ENCODE measurements around the gene KIF26A. TPM values are rescaled to one million over a fixed set of nuclear protein-coding genes. Genes with fewer than 3 reads are reported as not detected.
A peak's percentile ranks its signal among the peaks of the same experiment; 100 is the strongest.
"Not testable (repeated sequence)": the region's sequence is repeated elsewhere in the genome, so short reads cannot be mapped to it uniquely, and the experiment has no call there.

Gene KIF26A
- total RNA-seq, 1 donor from 2014 or later = 0.26 TPM

DNA sequence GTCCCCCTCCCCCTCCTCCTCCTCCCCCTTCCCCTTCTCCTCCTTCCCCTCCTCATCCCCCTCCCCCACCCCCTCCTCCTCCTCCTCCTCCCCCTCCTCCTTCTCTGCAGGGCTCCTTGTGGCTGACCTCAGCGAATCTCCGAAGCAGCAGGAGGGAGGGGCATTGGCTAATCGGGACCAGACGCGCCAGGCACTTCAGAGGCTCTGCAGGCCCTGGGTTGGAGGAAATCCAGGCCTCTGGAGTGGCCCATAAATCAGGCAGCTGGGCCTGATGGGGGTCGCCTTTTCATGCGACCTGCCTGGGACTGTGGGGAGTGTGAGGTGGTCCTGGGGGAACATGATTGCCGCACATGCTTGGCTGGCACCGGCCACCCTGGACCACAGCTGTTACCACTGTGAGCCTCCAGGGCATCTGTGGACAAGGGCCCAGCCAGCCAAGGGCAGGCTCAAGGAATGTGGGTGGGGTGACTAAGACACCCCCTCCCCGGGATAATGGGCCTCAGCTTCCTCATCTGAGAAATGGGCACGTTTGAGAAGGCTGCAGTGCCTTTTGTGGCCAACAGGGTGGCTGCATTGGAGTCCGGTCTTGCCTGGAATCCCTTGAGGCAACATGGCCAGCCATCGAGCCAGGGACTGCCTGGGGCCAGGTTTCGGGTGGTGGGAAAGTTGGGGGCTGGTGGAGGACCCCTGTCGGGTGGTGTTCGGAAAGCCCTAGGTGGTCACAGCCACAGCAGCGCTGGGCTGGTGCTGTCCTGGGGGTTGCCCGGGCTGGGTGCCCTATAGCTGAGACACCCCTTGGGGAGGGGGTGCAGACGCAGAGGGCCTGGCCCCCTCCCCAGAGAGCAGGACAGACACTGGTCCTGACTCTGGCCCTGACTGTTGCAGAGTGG lies 12.0 kb downstream of the KIF26A start:
- Histone ChIP-seq H3K4me3 (ENCODE audit: low read depth, low read length) (no peak overlapping the region), H3K27me3 (ENCODE audit: control insufficient read depth, insufficient read depth, low read length) (no peaks in the 10 kb centered on the region), H3K36me3 (ENCODE audit: control insufficient read depth, insufficient read depth, low read length) (no peaks in the 10 kb centered on the region)
- DNase-seq (ENCODE audit: low read depth) (no peak), FAIRE-seq (no peak)
- TF ChIP-seq, protein P1, sequence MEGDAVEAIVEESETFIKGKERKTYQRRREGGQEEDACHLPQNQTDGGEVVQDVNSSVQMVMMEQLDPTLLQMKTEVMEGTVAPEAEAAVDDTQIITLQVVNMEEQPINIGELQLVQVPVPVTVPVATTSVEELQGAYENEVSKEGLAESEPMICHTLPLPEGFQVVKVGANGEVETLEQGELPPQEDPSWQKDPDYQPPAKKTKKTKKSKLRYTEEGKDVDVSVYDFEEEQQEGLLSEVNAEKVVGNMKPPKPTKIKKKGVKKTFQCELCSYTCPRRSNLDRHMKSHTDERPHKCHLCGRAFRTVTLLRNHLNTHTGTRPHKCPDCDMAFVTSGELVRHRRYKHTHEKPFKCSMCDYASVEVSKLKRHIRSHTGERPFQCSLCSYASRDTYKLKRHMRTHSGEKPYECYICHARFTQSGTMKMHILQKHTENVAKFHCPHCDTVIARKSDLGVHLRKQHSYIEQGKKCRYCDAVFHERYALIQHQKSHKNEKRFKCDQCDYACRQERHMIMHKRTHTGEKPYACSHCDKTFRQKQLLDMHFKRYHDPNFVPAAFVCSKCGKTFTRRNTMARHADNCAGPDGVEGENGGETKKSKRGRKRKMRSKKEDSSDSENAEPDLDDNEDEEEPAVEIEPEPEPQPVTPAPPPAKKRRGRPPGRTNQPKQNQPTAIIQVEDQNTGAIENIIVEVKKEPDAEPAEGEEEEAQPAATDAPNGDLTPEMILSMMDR (IDR thresholded peaks at IDR 0.05; ENCODE audit: insufficient read depth, low read length, severe bottlenecking) = peak; percentile 7

DNA sequence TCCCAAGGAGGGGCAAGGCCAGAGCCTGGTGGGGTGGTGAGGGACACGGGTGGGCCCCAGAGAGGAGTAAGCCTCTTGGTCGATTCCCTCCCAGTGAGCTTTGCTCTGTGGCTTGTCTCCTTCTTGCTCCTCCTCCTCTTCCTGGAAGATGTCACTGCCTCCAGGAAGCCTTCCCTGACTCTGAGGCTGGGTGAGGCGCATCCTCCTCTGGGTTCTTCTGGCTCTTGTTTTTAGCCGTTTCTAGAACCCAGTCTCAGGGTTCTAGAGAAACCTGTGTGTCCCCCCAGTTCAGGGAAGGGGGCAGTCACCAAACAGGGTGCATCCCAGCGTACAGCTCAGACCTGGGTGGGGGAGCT lies 12.6 kb downstream of the KIF26A start:
- no peak overlapping the region for H3K4me3 ChIP-seq (ENCODE audit: low read depth, low read length)
- FAIRE-seq (no peak), DNase-seq (ENCODE audit: low read depth) (no peak)
- H3K27me3 ChIP-seq (ENCODE audit: control insufficient read depth, insufficient read depth, low read length) = no peaks in the 10 kb centered on the region
- TF ChIP-seq, protein P1 (IDR thresholded peaks at IDR 0.05; ENCODE audit: insufficient read depth, low read length, severe bottlenecking) = no peak
- H3K36me3 ChIP-seq (ENCODE audit: control insufficient read depth, insufficient read depth, low read length) = no peaks in the 10 kb centered on the region

DNA sequence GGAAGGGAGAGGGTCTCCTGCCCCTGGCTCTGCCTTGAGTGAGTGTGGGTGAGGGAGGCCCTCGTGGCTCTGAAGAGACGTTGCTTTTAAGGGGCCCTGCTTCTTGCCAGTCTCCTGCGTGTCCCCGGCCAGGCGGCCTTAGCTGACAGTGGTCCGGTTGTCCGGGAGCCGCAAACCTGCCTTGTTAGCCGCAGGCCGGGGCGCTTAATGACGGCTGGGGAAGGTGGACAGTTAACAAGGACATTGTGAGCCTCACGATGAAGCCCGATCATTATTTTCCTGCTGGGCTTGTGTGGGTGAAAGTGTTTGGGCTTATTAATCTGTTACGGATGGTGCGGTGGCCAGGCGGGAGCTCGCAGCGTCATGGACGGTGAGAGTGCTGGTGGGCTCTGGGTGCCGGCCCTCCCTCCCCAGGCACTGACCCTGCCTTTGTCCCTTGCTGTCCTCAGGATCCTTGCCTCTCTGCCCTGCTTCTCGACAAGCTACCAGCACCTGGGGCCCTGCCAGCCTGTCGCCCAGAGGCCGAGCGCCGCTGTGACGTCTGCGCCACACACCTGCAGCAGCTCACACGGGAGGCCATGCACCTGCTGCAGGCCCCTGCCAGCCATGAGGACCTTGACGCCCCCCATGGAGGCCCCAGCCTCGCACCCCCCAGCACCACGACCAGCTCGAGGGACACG lies 13.3 kb downstream of the KIF26A start:
- DNase-seq (ENCODE audit: low read depth) = no peak
- no peak for FAIRE-seq
- TF ChIP-seq, protein P1 (IDR thresholded peaks at IDR 0.05; ENCODE audit: insufficient read depth, low read length, severe bottlenecking) = no peak
- Histone ChIP-seq H3K27me3 (ENCODE audit: control insufficient read depth, insufficient read depth, low read length) (no peaks in the 10 kb centered on the region), H3K4me3 (ENCODE audit: low read depth, low read length) (no peak overlapping the region), H3K36me3 (ENCODE audit: control insufficient read depth, insufficient read depth, low read length) (no peaks in the 10 kb centered on the region)

DNA sequence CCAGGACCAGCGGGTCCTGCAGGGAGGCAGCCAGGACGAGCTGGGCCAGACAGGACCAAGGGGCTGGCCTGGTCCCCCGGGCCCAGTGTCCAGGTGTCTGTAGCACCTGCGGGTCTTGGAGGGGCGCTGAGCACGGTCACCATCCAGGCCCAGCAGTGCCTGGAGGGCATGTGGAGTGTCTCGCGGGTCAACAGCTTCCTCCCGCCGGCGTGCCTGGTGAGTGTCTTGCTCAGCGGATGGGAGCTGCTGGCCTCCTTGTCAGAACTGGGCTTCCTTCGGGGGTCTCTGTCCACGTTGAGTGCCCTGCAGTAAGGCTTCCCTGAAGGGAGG lies 13.8 kb downstream of the KIF26A start:
- FAIRE-seq = no peak
- no peak for DNase-seq (ENCODE audit: low read depth)
- Histone ChIP-seq H3K27me3 (ENCODE audit: control insufficient read depth, insufficient read depth, low read length) (no peaks in the 10 kb centered on the region), H3K4me3 (ENCODE audit: low read depth, low read length) (no peak overlapping the region), H3K36me3 (ENCODE audit: control insufficient read depth, insufficient read depth, low read length) (no peaks in the 10 kb centered on the region)
- TF ChIP-seq, protein P1 (IDR thresholded peaks at IDR 0.05; ENCODE audit: insufficient read depth, low read length, severe bottlenecking) = no peak

DNA sequence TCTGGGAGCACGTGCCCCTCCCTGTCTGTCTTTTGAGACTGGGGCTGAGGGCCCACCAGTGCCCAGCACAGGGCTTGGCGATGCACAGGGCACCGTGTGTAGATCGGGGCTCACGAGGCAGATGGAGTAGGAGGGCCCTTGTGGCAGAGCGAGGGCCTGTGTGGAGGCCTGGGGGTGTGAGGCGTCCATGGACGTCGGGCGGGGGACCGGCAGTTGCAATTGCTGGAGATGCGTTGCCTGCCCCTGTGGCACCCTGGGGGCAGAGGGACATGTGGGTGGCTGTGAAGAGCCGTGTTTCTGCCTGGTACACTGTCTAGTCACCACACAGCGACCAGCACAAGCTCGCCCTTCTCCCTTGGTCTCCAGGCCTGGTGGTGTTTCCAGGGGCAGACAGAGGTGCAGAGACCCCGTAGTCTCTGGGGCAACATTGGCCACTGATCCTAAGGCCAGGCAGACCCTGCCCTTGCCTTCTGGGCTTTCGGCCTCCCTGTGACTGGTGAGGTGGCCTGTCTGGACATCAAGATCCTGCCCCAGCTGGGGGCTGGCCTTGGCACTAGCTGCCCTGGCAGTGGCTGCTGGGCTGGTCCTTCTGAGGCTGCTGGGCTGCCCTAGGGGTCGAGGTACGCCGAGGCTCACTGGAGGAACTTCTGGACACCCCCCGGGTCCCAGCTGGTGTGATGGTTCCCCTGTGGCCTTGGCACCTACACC lies 14.5 kb downstream of the KIF26A start:
- DNase-seq (ENCODE audit: low read depth) = no peak
- H3K36me3 ChIP-seq (ENCODE audit: control insufficient read depth, insufficient read depth, low read length) = no peaks in the 10 kb centered on the region
- H3K4me3 ChIP-seq (ENCODE audit: low read depth, low read length) = no peak overlapping the region
- TF ChIP-seq, protein P1 (IDR thresholded peaks at IDR 0.05; ENCODE audit: insufficient read depth, low read length, severe bottlenecking) = no peak
- no peaks in the 10 kb centered on the region for H3K27me3 ChIP-seq (ENCODE audit: control insufficient read depth, insufficient read depth, low read length)
- no peak for FAIRE-seq

DNA sequence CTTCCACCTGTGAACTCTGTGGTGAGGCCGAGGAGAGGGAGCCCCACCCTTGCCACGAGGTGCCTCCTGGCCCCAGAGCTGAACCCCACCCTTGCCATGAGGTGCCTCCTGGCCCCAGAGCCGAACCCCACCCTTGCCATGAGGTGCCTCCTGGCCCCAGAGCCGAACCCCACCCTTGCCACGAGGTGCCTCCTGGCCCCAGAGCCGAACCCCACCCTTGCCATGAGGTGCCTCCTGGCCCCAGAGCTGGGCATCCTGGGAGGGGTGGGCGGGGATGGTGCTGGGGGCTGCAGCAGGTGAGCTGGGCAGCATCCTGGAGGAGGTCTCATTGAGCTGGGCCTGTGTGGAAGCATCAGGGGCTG lies 15.0 kb downstream of the KIF26A start:
- FAIRE-seq; H3K36me3 ChIP-seq (ENCODE audit: control insufficient read depth, insufficient read depth, low read length); DNase-seq (ENCODE audit: low read depth); H3K27me3 ChIP-seq (ENCODE audit: control insufficient read depth, insufficient read depth, low read length); H3K4me3 ChIP-seq (ENCODE audit: low read depth, low read length): not testable (repeated sequence)

All from bronchial epithelial cell (primary cell).